Measurements from ENCODE around the gene UNC13A.

- TF ChIP-seq CTCF (IDR thresholded peaks at IDR 0.05; ENCODE audit: insufficient read depth, low read depth, low read length) (no peak), EZH2 (IDR thresholded peaks at IDR 0.05; ENCODE audit: insufficient read depth, low read length) (no peak)
These were observed 72.1 kb downstream of the UNC13A start for GRCh38 chr19:17615889-17616685.
